ENCODE results near the gene ETV6.

Gene ETV6

GRCh38 chr12:11846488-11846887, 197.0 kb downstream of the ETV6 start:
- DNase-seq (ENCODE audit: extremely low read depth in 1 of 2, low read depth in 1 of 2) = no peak

DNA sequence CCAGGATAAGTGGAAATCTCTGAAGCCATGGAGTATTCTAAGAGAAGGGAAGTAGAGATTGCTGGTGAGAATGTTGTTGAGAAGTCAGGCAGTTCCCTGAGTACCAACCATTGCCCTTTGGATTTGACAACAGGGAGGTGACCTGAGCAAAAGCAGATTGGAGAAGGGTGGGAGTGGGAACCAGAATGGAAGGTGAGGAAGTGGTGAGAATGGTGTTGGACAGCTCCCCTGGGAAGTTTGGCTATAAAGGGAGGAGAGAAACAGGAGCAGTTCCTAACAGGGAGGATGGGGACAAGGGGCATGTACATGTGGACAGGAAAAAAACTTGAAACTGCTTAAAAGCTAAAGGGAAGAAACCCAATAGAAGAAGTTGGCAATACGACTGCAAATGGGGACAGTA, 198.1 kb downstream of the ETV6 start:
- DNase-seq (ENCODE audit: extremely low read depth in 1 of 2, low read depth in 1 of 2) = no peak

GRCh38 chr12:11849757-11850504, 200.5 kb downstream of the ETV6 start:
- no peak for DNase-seq (ENCODE audit: extremely low read depth in 1 of 2, low read depth in 1 of 2)

DNA sequence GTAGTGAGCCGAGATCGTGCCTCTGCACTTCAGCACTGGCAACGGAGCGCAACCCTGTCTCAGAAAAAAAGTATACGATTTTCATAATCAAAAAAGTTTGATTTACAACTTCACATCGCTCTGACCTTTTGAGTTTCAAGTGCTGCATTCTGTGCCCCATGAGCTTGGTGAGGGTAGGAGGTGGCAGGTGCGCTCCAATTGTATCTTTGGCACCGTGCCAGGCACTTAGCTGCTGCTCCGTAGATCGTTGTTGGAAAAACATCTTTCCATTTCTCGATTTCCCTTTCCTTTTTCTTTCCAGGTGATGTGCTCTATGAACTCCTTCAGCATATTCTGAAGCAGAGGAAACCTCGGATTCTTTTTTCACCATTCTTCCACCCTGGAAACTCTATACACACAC, 203.7 kb downstream of the ETV6 start:
- no peak for DNase-seq (ENCODE audit: extremely low read depth in 1 of 2, low read depth in 1 of 2)

- DNase-seq (ENCODE audit: extremely low read depth in 1 of 2, low read depth in 1 of 2) = no peak
These were observed 204.6 kb downstream of the ETV6 start for GRCh38 chr12:11854011-11854499.

GRCh38 chr12:11855983-11856374, 206.5 kb downstream of the ETV6 start:
- DNase-seq (ENCODE audit: extremely low read depth in 1 of 2, low read depth in 1 of 2) = no peak

GRCh38 chr12:11856971-11857370, 207.5 kb downstream of the ETV6 start:
- DNase-seq (ENCODE audit: extremely low read depth in 1 of 2, low read depth in 1 of 2) = no peak

DNA sequence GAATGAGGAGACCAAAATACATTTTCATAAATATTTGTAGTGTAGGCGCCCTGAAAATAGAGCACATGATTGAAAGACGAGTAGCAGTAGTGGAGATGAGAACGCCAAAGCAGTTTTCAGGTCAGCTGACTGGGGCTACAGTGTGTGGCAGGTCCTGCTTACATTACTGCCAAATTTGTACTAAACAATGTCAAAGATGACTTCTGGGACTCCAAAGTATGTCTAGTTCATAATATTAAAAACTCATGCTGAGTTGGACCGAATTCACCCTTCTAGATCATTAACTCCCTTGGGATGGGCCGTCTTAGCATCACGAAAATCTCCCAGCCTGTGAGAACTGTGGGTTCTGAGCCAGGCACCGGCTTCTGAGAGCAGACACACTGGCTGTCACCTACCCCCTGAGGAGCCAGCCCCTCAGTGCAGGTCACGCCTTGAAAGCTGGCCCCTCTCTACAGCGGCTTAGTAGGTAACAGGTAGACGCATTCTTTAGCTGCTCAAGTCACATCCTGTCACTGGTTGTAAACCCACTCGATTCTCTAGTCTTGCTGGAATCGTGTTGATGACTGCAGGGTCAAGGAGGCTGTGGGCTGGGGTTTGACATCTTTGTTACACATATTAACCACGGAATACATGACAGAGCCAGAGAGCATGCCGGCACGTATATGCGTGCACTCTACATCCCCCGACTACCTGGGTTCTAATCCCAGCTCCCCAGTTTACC, 210.4 kb downstream of the ETV6 start:
- peak in 1 of 2 donors; percentile 39 for DNase-seq (ENCODE audit: extremely low read depth in 1 of 2, low read depth in 1 of 2)

- DNase-seq (ENCODE audit: extremely low read depth in 1 of 2, low read depth in 1 of 2) = no peak
These were observed 211.8 kb downstream of the ETV6 start for GRCh38 chr12:11861155-11861863.

GRCh38 chr12:11861864-11862600, 212.6 kb downstream of the ETV6 start:
- no peak for DNase-seq (ENCODE audit: extremely low read depth in 1 of 2, low read depth in 1 of 2)

- no peak for DNase-seq (ENCODE audit: extremely low read depth in 1 of 2, low read depth in 1 of 2)
These were observed 213.3 kb downstream of the ETV6 start for GRCh38 chr12:11862798-11863197.

GRCh38 chr12:11863478-11863906, 214.0 kb downstream of the ETV6 start:
- DNase-seq (ENCODE audit: extremely low read depth in 1 of 2, low read depth in 1 of 2) = no peak

DNA sequence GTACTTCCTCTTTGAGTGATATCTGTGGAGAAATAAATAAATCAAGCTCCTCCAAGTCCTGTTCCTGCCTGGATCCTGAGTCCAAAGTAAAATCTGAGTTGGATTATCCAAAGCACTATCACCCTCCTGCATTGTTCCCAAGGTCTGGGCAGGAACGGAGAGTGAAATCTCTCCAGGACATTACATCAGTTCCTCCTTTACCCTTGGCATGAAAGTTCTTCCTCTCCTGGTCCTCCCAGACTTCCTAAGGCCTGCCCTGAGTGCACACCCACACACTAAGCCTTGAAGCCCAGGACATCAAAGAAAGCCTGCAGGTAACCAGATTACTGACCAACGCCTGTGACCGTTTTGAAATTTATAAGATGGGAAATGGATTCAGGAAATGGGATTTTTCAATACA, 214.5 kb downstream of the ETV6 start:
- DNase-seq (ENCODE audit: extremely low read depth in 1 of 2, low read depth in 1 of 2) = no peak

GRCh38 chr12:11865824-11866223, 216.3 kb downstream of the ETV6 start:
- DNase-seq (ENCODE audit: extremely low read depth in 1 of 2, low read depth in 1 of 2) = no peak

DNA sequence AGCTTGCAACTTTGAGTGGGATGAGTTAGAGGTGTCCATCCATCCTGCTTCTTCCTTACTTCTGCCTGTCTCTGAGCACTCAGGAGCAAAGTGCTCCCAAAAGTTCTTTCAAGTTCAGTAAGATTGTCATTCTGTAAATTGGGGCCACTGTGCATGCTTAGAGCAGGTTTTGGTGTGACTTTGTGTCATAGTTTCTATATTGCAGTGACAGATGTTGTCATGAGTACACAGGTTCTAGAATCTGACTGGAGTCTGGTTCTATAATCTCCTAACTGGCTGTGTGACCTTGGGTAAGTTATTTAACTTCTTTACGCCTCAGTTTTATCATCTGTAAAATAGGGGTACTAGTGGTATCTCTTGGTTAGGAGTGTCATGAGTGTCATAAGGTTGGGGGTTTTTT, 218.6 kb downstream of the ETV6 start:
- DNase-seq (ENCODE audit: extremely low read depth in 1 of 2, low read depth in 1 of 2) = no peak

DNA sequence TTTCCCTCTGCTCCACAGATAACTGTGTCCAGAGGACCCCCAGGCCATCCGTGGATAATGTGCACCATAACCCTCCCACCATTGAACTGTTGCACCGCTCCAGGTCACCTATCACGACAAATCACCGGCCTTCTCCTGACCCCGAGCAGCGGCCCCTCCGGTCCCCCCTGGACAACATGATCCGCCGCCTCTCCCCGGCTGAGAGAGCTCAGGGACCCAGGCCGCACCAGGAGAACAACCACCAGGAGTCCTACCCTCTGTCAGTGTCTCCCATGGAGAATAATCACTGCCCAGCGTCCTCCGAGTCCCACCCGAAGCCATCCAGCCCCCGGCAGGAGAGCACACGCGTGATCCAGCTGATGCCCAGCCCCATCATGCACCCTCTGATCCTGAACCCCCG, 219.9 kb downstream of the ETV6 start:
- DNase-seq (ENCODE audit: extremely low read depth in 1 of 2, low read depth in 1 of 2) = no peak

GRCh38 chr12:11870041-11870451, 220.6 kb downstream of the ETV6 start:
- no peak for DNase-seq (ENCODE audit: extremely low read depth in 1 of 2, low read depth in 1 of 2)

- DNase-seq (ENCODE audit: extremely low read depth in 1 of 2, low read depth in 1 of 2) = no peak
These were observed 222.6 kb downstream of the ETV6 start for GRCh38 chr12:11872055-11872454.

DNA sequence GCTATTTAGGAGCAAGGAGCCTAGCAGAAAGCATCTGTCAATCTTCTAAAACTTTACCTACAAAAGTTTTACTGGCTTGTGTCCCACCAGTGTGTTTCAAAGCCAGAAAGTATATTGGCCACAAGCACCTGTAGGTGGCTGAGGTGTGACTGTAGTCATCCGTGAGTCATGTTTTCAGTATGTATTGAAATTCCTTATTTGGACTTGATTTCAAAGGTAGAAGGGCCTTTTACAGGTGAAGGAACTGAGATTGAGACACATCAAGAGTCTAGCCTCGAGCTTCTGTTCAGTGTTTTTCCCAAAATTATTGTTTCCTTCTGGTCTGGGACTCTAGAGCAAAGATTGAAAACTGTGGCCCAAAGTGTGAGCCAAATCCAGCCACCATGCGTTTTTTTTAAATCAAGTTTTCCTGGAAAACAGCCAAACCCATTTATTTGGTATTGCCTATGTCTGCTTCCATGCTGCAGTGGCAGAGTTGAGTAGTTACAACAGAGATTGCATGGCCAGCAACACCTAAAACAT, 226.0 kb downstream of the ETV6 start:
- DNase-seq (ENCODE audit: extremely low read depth in 1 of 2, low read depth in 1 of 2) = no peak

DNA sequence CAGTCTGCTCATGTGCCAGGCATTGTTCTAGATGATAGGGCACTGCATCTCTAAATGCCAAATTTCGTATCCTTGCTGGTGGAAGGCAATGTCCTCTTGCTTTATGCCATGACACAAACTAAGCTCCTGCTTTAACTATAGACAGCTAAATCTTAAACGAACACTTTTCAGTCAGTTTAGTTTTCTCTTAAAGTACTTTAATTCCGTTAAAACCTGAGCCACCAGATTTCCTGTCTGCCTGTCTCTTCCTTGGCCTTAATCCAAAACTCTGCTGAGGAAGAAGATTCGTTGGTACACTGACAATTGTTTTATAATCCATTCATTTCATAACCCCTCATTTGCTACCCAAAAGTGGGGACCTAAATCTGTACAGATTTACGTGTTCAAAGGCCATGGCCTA, 226.8 kb downstream of the ETV6 start:
- DNase-seq (ENCODE audit: extremely low read depth in 1 of 2, low read depth in 1 of 2) = no peak
